Esophagus squamous epithelium (tissue), 4 donors: ENCODE results near the gene VMAC.

Experiments used
- POLR2A ChIP-seq, 4 donors: fragments of 450-650 bp; IDR thresholded peaks; one replicate each; pipeline ENCODE4 v1.6.1; 2017; ENCODE audit warnings: antibody characterized with exemption in 4 of 4, mild to moderate bottlenecking in 4 of 4, moderate library complexity in 3 of 4
- TF ChIP-seq, protein P1 (sequence below), 6 experiments: fragments of 450-650 bp in 4 of 6; fragments of 200-600 bp in 2 of 6; sonication (generic) in 2 of 6; IDR thresholded peaks; one replicate each; pipeline ENCODE4 v1.5.1; 2016 to 2019; ENCODE audit warnings: antibody characterized with exemption in 6 of 6, mild to moderate bottlenecking in 4 of 6, moderate library complexity in 4 of 6

DNA sequence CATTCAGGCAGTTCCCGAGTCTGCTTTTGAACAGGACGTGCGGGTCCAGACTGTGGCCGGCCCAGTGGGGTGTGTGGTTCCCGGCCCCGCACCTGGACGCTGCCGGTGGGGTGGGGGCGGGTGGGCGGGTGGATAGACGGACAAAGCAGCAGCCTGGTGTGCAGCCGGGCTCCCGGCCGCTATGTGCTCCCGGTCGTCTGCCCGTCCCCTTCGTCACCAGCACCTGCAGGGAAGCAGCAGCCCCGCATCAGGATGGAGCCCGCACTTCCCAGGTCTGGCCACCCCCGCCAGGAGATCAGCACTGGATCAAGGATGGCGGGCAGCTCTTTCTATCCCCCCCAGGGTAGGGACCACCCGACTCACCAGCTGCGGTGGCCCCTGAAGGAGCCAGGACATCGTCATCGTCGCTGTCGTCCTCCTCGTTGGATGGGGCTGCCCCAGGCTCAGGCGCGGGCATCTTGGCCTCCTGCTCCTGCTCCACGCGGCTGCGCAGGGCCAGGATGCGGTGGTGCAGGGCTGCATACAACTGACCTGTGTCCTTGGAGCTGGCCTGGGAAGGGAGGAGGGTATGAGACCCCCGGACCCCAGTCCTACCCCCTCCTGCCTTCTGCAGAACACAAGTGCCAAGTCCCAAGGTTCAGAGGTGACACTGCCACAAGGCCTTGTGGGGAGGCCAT is 12.9 kb downstream of the VMAC start:
- TF ChIP-seq, protein P1, sequence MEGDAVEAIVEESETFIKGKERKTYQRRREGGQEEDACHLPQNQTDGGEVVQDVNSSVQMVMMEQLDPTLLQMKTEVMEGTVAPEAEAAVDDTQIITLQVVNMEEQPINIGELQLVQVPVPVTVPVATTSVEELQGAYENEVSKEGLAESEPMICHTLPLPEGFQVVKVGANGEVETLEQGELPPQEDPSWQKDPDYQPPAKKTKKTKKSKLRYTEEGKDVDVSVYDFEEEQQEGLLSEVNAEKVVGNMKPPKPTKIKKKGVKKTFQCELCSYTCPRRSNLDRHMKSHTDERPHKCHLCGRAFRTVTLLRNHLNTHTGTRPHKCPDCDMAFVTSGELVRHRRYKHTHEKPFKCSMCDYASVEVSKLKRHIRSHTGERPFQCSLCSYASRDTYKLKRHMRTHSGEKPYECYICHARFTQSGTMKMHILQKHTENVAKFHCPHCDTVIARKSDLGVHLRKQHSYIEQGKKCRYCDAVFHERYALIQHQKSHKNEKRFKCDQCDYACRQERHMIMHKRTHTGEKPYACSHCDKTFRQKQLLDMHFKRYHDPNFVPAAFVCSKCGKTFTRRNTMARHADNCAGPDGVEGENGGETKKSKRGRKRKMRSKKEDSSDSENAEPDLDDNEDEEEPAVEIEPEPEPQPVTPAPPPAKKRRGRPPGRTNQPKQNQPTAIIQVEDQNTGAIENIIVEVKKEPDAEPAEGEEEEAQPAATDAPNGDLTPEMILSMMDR (IDR thresholded peaks at IDR 0.05), result no peak
- TF ChIP-seq POLR2A (IDR thresholded peaks at IDR 0.05), result no peak
